H1 (cell line): ENCODE measurements around the gene STIM1. TPM values are rescaled to one million over a fixed set of nuclear protein-coding genes. Genes with fewer than 3 reads are reported as not detected.

ENCODE experiments used
- CTCF ChIA-PET: fragments of 300-600 bp; sonication (Branson Sonifier 250); formaldehyde crosslinking; loops from one replicate; lab custom pipeline; 2021; ENCODE audit not compliant: partially characterized antibody; lab: Charles Lee
- POLR2A ChIA-PET: fragments of 300-600 bp; sonication (Branson Sonifier 250); formaldehyde crosslinking; loops from one replicate; lab custom pipeline; 2021; ENCODE audit warnings: inconsistent platforms; ENCODE audit not compliant: partially characterized antibody; lab: Charles Lee
- DNase-seq, 2 experiments: peaks; one replicate each; pipeline versions ENCODE4 v3.0.0 to v3.0.0-alpha.2; 2010 to 2022; ENCODE audit warnings: low spot score in 2 of 2, low read depth in 1 of 2, mixed read lengths in 1 of 2
- FAIRE-seq: peaks from 2 replicates; lab custom pipeline; 2011; peaks lifted over from hg19 to GRCh38; lab: Jason Lieb, UNC
- H2AFZ ChIP-seq: 2 replicates; pipeline ENCODE4 v1.8.1; 2012; ENCODE audit warnings: low read length, inconsistent platforms
- H2AK5ac ChIP-seq: 2 replicates; pipeline ENCODE4 v1.6.1; 2013; ENCODE audit warnings: low read depth, low read length
- H2BK120ac ChIP-seq: replicated peaks from 2 replicates; pipeline ENCODE3; 2013; ENCODE audit warnings: low read depth, low read length, inconsistent platforms
- H2BK12ac ChIP-seq: 2 replicates; pipeline ENCODE4 v1.6.1; 2013; ENCODE audit warnings: low read depth, low read length
- H2BK15ac ChIP-seq: 2 replicates; pipeline ENCODE4 v1.6.1; 2013; ENCODE audit warnings: low read length
- H2BK20ac ChIP-seq: 2 replicates; pipeline ENCODE4 v1.6.1; 2013; ENCODE audit warnings: low read length
- H2BK5ac ChIP-seq: 2 replicates; pipeline ENCODE4 v1.6.1; 2013; ENCODE audit warnings: low read depth, low read length
- H3K14ac ChIP-seq: 2 replicates; pipeline ENCODE4 v1.6.1; 2013; ENCODE audit warnings: inconsistent platforms; ENCODE audit not compliant: insufficient read length
- H3K18ac ChIP-seq: 2 replicates; pipeline ENCODE4 v1.6.1; 2013; ENCODE audit warnings: low read length; ENCODE audit errors: extremely low read depth
- H3K23ac ChIP-seq: 2 replicates; pipeline ENCODE4 v1.6.1; 2013; ENCODE audit warnings: inconsistent platforms; ENCODE audit not compliant: insufficient read length
- H3K23me2 ChIP-seq: 2 replicates; pipeline ENCODE4 v1.6.1; 2013; ENCODE audit warnings: low read depth, low read length
- H3K27ac ChIP-seq: 2 replicates; pipeline ENCODE4 v1.6.1; 2011; ENCODE audit warnings: low read depth, low read length, inconsistent platforms
- H3K27me3 ChIP-seq, 4 experiments: replicated peaks in 1 of 4; 1 replicate in 1 of 4; 2 replicates in 3 of 4; pipeline versions ENCODE4 v1.6.1 to v1.8.1; 2011 to 2013; ENCODE audit warnings: low read length in 3 of 4, mild to moderate bottlenecking in 3 of 4, inconsistent platforms in 2 of 4, mixed read lengths in 2 of 4, moderate library complexity in 1 of 4; ENCODE audit not compliant: control insufficient read depth in 3 of 4, insufficient read depth in 3 of 4; ENCODE audit errors: extremely low read depth in 1 of 4
- H3K36me3 ChIP-seq, 4 experiments: 2 replicates each; pipeline versions ENCODE4 v1.6.1 to v1.8.1; 2011 to 2013; ENCODE audit warnings: mild to moderate bottlenecking in 4 of 4, low read length in 3 of 4, moderate library complexity in 2 of 4, control low read depth in 1 of 4, inconsistent platforms in 1 of 4; ENCODE audit not compliant: insufficient read depth in 4 of 4, control insufficient read depth in 2 of 4
- H3K4ac ChIP-seq: replicated peaks from 2 replicates; pipeline ENCODE3; 2013; ENCODE audit warnings: low read length, low read depth, mixed read lengths, inconsistent platforms; ENCODE audit not compliant: insufficient read length
- H3K4me1 ChIP-seq, 4 experiments: replicated peaks in 1 of 4; 1 replicate in 1 of 4; 2 replicates in 3 of 4; pipeline versions ENCODE4 v1.6.1 to v1.8.1; 2011 to 2013; ENCODE audit warnings: low read length in 3 of 4, inconsistent platforms in 2 of 4, mixed read lengths in 1 of 4; ENCODE audit not compliant: insufficient read depth in 4 of 4, control insufficient read depth in 3 of 4
- H3K4me2 ChIP-seq, 2 experiments: 2 replicates each; pipeline versions ENCODE4 v1.6.1 to v1.8.1; 2011 to 2013; ENCODE audit warnings: low read depth in 2 of 2, low read length in 2 of 2, control low read depth in 1 of 2, inconsistent platforms in 1 of 2, mild to moderate bottlenecking in 1 of 2; ENCODE audit not compliant: insufficient read depth in 1 of 2
- H3K4me3 ChIP-seq, 4 experiments: fragments of 200-600, 300-600 bp in 1 of 4; sonication (generic), shearing (Covaris generic), sonication (Bioruptor Twin) in 1 of 4; 2 replicates each; pipeline versions ENCODE4 v1.5.1 to v1.8.1; 2011 to 2016; ENCODE audit warnings: low read length in 4 of 4, low read depth in 3 of 4, control low read depth in 2 of 4, inconsistent platforms in 2 of 4, mild to moderate bottlenecking in 2 of 4, mixed read lengths in 1 of 4, moderate library complexity in 1 of 4; ENCODE audit not compliant: insufficient read depth in 2 of 4; ENCODE audit errors: extremely low read depth in 1 of 4
- H3K56ac ChIP-seq: replicated peaks from 2 replicates; pipeline ENCODE3; 2013; ENCODE audit warnings: low read depth, mild to moderate bottlenecking, mixed read lengths, low read length, inconsistent platforms; ENCODE audit not compliant: insufficient read length
- H3K79me1 ChIP-seq: 2 replicates; pipeline ENCODE4 v1.6.1; 2013; ENCODE audit warnings: low read depth, low read length, control low read depth
- H3K79me2 ChIP-seq, 2 experiments: 2 replicates each; pipeline versions ENCODE4 v1.6.1 to v1.8.1; 2012 to 2013; ENCODE audit warnings: low read length in 2 of 2, mild to moderate bottlenecking in 2 of 2, inconsistent platforms in 1 of 2; ENCODE audit not compliant: insufficient read depth in 2 of 2, control insufficient read depth in 1 of 2
- H3K9ac ChIP-seq, 4 experiments: replicated peaks in 1 of 4; 1 replicate in 1 of 4; 2 replicates in 3 of 4; pipeline versions ENCODE4 v1.6.1 to v1.8.1; 2011 to 2013; ENCODE audit warnings: low read depth in 3 of 4, low read length in 3 of 4, control low read depth in 2 of 4, mild to moderate bottlenecking in 2 of 4, moderate library complexity in 2 of 4, inconsistent platforms in 1 of 4; ENCODE audit errors: extremely low read depth in 1 of 4
- H3K9me3 ChIP-seq, 2 experiments: 2 replicates each; pipeline versions ENCODE4 v1.6.1 to v1.8.1; 2012 to 2013; ENCODE audit warnings: mild to moderate bottlenecking in 2 of 2, moderate library complexity in 2 of 2, control low read depth in 1 of 2, inconsistent platforms in 1 of 2, low read depth in 1 of 2, low read length in 1 of 2, mixed read lengths in 1 of 2; ENCODE audit not compliant: insufficient read depth in 2 of 2
- H4K20me1 ChIP-seq, 2 experiments: replicated peaks in 1 of 2; 2 replicates each; pipeline versions ENCODE3 to v1.8.1; 2011 to 2013; ENCODE audit warnings: inconsistent platforms in 2 of 2, low read length in 2 of 2, mild to moderate bottlenecking in 1 of 2; ENCODE audit not compliant: insufficient read depth in 2 of 2, control insufficient read depth in 1 of 2
- H4K5ac ChIP-seq: 2 replicates; pipeline ENCODE4 v1.6.1; 2013; ENCODE audit warnings: low read length, low read depth, mixed read lengths, inconsistent platforms; ENCODE audit not compliant: insufficient read length
- H4K8ac ChIP-seq: 2 replicates; pipeline ENCODE4 v1.8.0; 2013; ENCODE audit warnings: mild to moderate bottlenecking, moderate library complexity, low read length, inconsistent platforms; ENCODE audit not compliant: insufficient read depth; ENCODE audit errors: extremely low read depth
- H4K91ac ChIP-seq: replicated peaks from 2 replicates; pipeline ENCODE3; 2013; ENCODE audit warnings: low read length, mixed read lengths, inconsistent platforms; ENCODE audit not compliant: insufficient read length
- ASH2L ChIP-seq: fragments of 200-600, 300-600 bp; sonication (generic); IDR thresholded peaks from one replicate; pipeline ENCODE4 v1.7.1; 2017; ENCODE audit warnings: low read length
- BACH1 ChIP-seq: IDR thresholded peaks from 2 replicates; pipeline ENCODE4 v1.6.1; 2012; ENCODE audit warnings: low read length, improper control_type of control experiment
- BRCA1 ChIP-seq: IDR thresholded peaks from 2 replicates; pipeline ENCODE4 v1.6.1; 2012; ENCODE audit warnings: low read depth, low read length, improper control_type of control experiment
- E2F6 ChIP-seq: IDR thresholded peaks from 2 replicates; pipeline ENCODE4 v1.6.1; 2012; ENCODE audit warnings: inconsistent platforms
- EGR1 ChIP-seq: IDR thresholded peaks from 2 replicates; pipeline ENCODE4 v1.6.1; 2011; ENCODE audit warnings: low read depth, low read length, borderline replicate concordance
- FOSL1 ChIP-seq: IDR thresholded peaks from 2 replicates; pipeline ENCODE4 v1.6.1; 2011; ENCODE audit warnings: mild to moderate bottlenecking, low read depth, low read length, moderate library complexity; ENCODE audit not compliant: insufficient read depth
- GABPA ChIP-seq: IDR thresholded peaks from 2 replicates; pipeline ENCODE4 v1.6.1; 2011; ENCODE audit warnings: mild to moderate bottlenecking, low read length, moderate library complexity, borderline replicate concordance; ENCODE audit not compliant: insufficient read depth
- KDM1A ChIP-seq: fragments of 200-600, 300-600 bp; sonication (generic); IDR thresholded peaks from 2 replicates; pipeline ENCODE4 v1.7.1; 2016; ENCODE audit warnings: mild to moderate bottlenecking, low read length, borderline replicate concordance
- POU5F1 ChIP-seq: IDR thresholded peaks from 2 replicates; pipeline ENCODE4 v1.6.1; 2011; ENCODE audit warnings: low read depth, mild to moderate bottlenecking, low read length, moderate library complexity
- RBBP5 ChIP-seq: IDR thresholded peaks from 2 replicates; pipeline ENCODE4 v1.7.1; 2012; ENCODE audit warnings: low read depth, mild to moderate bottlenecking, inconsistent platforms, low read length, moderate library complexity, borderline replicate concordance
- TAF7 ChIP-seq: optimal IDR thresholded peaks from 2 replicates; pipeline ENCODE3; 2011; ENCODE audit warnings: low read depth, mild to moderate bottlenecking, inconsistent platforms, low read length, moderate library complexity, borderline replicate concordance
- TBP ChIP-seq: IDR thresholded peaks from 2 replicates; pipeline ENCODE4 v1.6.1; 2011; ENCODE audit warnings: low read depth, low read length, improper control_type of control experiment
- WGBS, 2 experiments: shearing (Covaris generic) in 1 of 2; methylation state at CpG; one replicate each; pipeline versions ENCODE4 v1.1.6 to v1.1.7; 2013 to 2015; ENCODE audit warnings: low lambda C conversion rate in 2 of 2, mixed read lengths in 2 of 2, inconsistent platforms in 1 of 2, low coverage in 1 of 2, missing lambda C conversion rate in 1 of 2; ENCODE audit not compliant: insufficient replicate concordance in 2 of 2, insufficient coverage in 1 of 2, insufficient read length in 1 of 2; ENCODE audit errors: extremely low coverage in 1 of 2, missing lambda C conversion rate in 1 of 2; 5-methylcytosine and 5-hydroxymethylcytosine counted together
- polyA plus RNA-seq, 7 experiments: library from polyadenylated mRNA; depleted of rRNA in 3 of 7; stranded (reverse) in 5 of 7; unstranded in 2 of 7; fragments of >200 nt in 5 of 7; fragments of 200-250 nt in 2 of 7; gene quantifications; 1 replicate in 5 of 7; 2 replicates in 1 of 7; 4 replicates in 1 of 7; pipeline versions ENCODE4 v1.2.1 to v1.2.3, GENCODE V29; 2011 to 2013; ENCODE audit warnings: missing spikeins in 2 of 7, mixed read lengths in 2 of 7
- total RNA-seq: library from RNA; stranded (reverse); fragmentation: NEBNext Ultra II Directional; extraction: Animal tissue kit (Norgen Biotek cat#: 25700); gene quantifications from 2 replicates; pipeline ENCODE4 v1.2.1, GENCODE V29; 2021

Gene STIM1
- total and polyA plus RNA-seq, 2 of the 8 experiments (the other 6 are each of a cell fraction or from before 2014, with no cell fraction given): 11.1 to 12.2 TPM

DNA sequence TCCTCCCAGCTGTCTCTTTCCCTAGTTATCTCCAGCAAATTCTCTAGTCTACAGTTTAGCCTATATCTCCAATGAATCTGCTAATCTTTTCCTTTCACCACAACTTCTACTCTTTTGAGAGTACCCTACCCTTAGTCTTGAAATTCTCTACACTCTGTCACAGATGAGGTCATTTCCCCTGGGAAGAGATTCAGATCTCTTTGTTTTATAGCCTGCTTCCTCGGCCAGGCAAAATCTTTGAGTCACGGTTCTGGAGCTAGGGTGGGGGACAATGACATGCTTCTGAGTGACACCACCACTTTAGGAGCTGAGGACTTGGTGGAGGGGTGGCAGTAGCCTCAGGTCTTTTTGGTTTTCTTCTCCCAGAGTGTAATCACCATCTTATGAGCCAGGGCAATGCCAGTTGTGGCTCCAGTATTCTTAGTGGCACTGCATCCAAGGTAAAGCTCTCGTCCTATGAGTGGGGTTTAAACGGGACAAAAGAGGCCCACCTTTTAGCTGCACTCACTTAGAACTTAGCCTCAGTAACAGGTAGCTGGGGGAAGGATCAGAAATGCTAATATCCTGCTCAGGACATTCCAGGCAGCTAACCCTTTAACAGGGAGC, 140.6 kb downstream of the STIM1 start:
- H2BK15ac ChIP-seq: no peak overlapping the region
- H3K4me1 ChIP-seq: no peaks in the 10 kb centered on the region
- DNase-seq: no peak
- H3K79me2 ChIP-seq: no peaks in the 10 kb centered on the region
- 81% methylated on average over 4 of the region's 4 CpGs; no CpG with 5 or more reads in 1 of the 2 experiments for WGBS, 2 experiments
- no peak overlapping the region for H3K18ac ChIP-seq
- no peaks in the 10 kb centered on the region for H3K36me3 ChIP-seq
- no peak overlapping the region for H3K27ac ChIP-seq
- no peak overlapping the region for H4K91ac ChIP-seq
- H3K4ac ChIP-seq: no peak overlapping the region
- H4K20me1 ChIP-seq: no peaks in the 10 kb centered on the region
- H3K4me3 ChIP-seq: no peak overlapping the region
- H3K4me2 ChIP-seq: no peak overlapping the region
- H2BK20ac ChIP-seq: no peak overlapping the region
- no peak overlapping the region for H3K23ac ChIP-seq
- no peak overlapping the region for H2BK12ac ChIP-seq
- no peak overlapping the region for H3K14ac ChIP-seq
- H2BK120ac ChIP-seq: no peak overlapping the region
- no peak overlapping the region for H4K5ac ChIP-seq
- no peaks in the 10 kb centered on the region for H3K79me1 ChIP-seq
- TF ChIP-seq KDM1A (no peak), TAF7 (no peak), EGR1 (no peak), BACH1 (no peak), ASH2L (no peak), FOSL1 (no peak), POU5F1 (no peak), GABPA (no peak), TBP (no peak), RBBP5 (no peak), BRCA1 (no peak), E2F6 (no peak)
- H4K8ac ChIP-seq: no peak overlapping the region
- no peaks in the 10 kb centered on the region for H3K23me2 ChIP-seq
- H3K56ac ChIP-seq: no peak overlapping the region
- FAIRE-seq: no peak
- no peak overlapping the region for H2BK5ac ChIP-seq
- H3K9ac ChIP-seq: no peak overlapping the region
- H2AK5ac ChIP-seq: no peak overlapping the region
- no peak overlapping the region for H2AFZ ChIP-seq
- H3K9me3 ChIP-seq: peaks cover 15 to 22% of the 10 kb centered on the region in 2 experiments; a peak in 3 of 4 replicates
- H3K27me3 ChIP-seq: no peaks in the 10 kb centered on the region
- CTCF ChIA-PET: interaction anchor here (0.8 to 2.0 kb wide), 8 partner anchors 10 to 174 kb away, joined by 3 to 7 read pairs (median 3); no protein-coding TSS in a partner anchor
- POLR2A ChIA-PET: interaction anchor here (0.9 kb wide), 1 partner anchor 58 kb away, joined by 7 read pairs; no protein-coding TSS in a partner anchor
